Spleen (tissue), 11 donors: Measurements from ENCODE around the gene NFIC. TPM values are rescaled to one million over a fixed set of nuclear protein-coding genes. Genes with fewer than 3 reads are reported as not detected.

Experiments used
- DNase-seq: peaks from one replicate; pipeline ENCODE4 v3.0.0-alpha.2; 2020
- H3K27ac ChIP-seq, 8 donors: fragments of 200-600 bp; sonication (generic) in 7 of 8; 1 replicate in 4 of 8; 2 replicates in 4 of 8; pipeline versions ENCODE4 v1.5.0 to v1.8.0; 2016 to 2021; ENCODE audit warnings: inconsistent platforms in 4 of 8, mild to moderate bottlenecking in 4 of 8, moderate library complexity in 1 of 8
- H3K27me3 ChIP-seq, 7 donors: fragments of 200-600 bp; sonication (generic) in 6 of 7; replicated peaks in 1 of 7; 1 replicate in 4 of 7; 2 replicates in 3 of 7; pipeline versions ENCODE4 v1.5.0 to v1.8.0; 2016 to 2021; ENCODE audit warnings: inconsistent platforms in 3 of 7, mild to moderate bottlenecking in 1 of 7
- H3K36me3 ChIP-seq, 6 donors: fragments of 200-600 bp; sonication (generic) in 5 of 6; 1 replicate in 4 of 6; 2 replicates in 2 of 6; pipeline versions ENCODE4 v1.5.0 to v1.8.0; 2016 to 2021; ENCODE audit warnings: inconsistent platforms in 2 of 6
- H3K4me1 ChIP-seq, 6 donors: fragments of 200-600 bp; sonication (generic) in 5 of 6; 1 replicate in 3 of 6; 2 replicates in 3 of 6; pipeline versions ENCODE4 v1.5.0 to v1.8.0; 2016 to 2021; ENCODE audit warnings: inconsistent platforms in 3 of 6
- H3K4me3 ChIP-seq, 8 donors: fragments of 200-600 bp; sonication (generic) in 7 of 8; 1 replicate in 4 of 8; 2 replicates in 4 of 8; pipeline versions ENCODE4 v1.5.0 to v1.8.0; 2016 to 2021; ENCODE audit warnings: inconsistent platforms in 4 of 8, mild to moderate bottlenecking in 4 of 8, moderate library complexity in 2 of 8
- H3K9me3 ChIP-seq, 8 donors: fragments of 200-600 bp; sonication (generic) in 7 of 8; 1 replicate in 4 of 8; 2 replicates in 4 of 8; pipeline versions ENCODE4 v1.5.0 to v1.8.0; 2016 to 2021; ENCODE audit warnings: inconsistent platforms in 4 of 8
- POLR2A ChIP-seq, 3 donors: fragments of 450-650 bp; IDR thresholded peaks; one replicate each; pipeline ENCODE4 v1.5.1; 2017; ENCODE audit warnings: antibody characterized with exemption in 3 of 3, mild to moderate bottlenecking in 1 of 3
- POLR2AphosphoS5 ChIP-seq, 3 donors: sonication (generic); formaldehyde crosslinking; IDR thresholded peaks; one replicate each; pipeline ENCODE4 v1.5.1; 2017; ENCODE audit warnings: antibody characterized with exemption in 3 of 3
- WGBS, 5 donors: extraction: QIAGEN DNeasy Blood & Tissue Kit in 3 of 5; methylation state at CpG; one replicate each; pipeline versions ENCODE4 v1.1.5 to v1.1.7; 2013 to 2018; 5-methylcytosine and 5-hydroxymethylcytosine counted together
- intact Hi-C: fragments of 100-400 bp; cut with DNase I; formaldehyde crosslinking; loops from one replicate; pipeline ENCODE4 v1.15.0; 2023; ENCODE audit warnings: low total_unique reads
- polyA plus RNA-seq, 3 donors: library from polyadenylated mRNA; stranded (reverse); fragments of 200-250 nt; gene quantifications; one replicate each; pipeline ENCODE4 v1.2.1, GENCODE V29; 2013
- total RNA-seq, 7 donors: library from RNA; depleted of rRNA in 3 of 7; stranded (reverse); fragments of >200 nt in 3 of 7; fragmentation: NEBNext Ultra II Directional in 4 of 7; extraction: Animal tissue kit (Norgen Biotek cat#: 25700) in 4 of 7; gene quantifications; one replicate each; pipeline versions ENCODE4 v1.1.0 to v1.2.1, GENCODE V29; 2016 to 2021
- TF ChIP-seq, protein P1 (sequence below), 11 experiments: fragments of 200-600 bp in 7 of 11; fragments of 450-650 bp in 4 of 11; sonication (generic) in 4 of 11; IDR thresholded peaks in 8 of 11; conservative IDR thresholded peaks in 3 of 11; 1 replicate in 7 of 11; 2 replicates in 4 of 11; pipeline versions ENCODE4 v1.4.0 to v1.8.0; 2016 to 2021; ENCODE audit warnings: antibody characterized with exemption in 11 of 11, inconsistent platforms in 4 of 11, mild to moderate bottlenecking in 1 of 11
- donor health status: healthy with polysubstance abuse.
- donor health status: DM: no; HTN: no; CAD: no; lungs with moderate emphysema.
- donor health status: DM: no; HTN: no; CAD: no.
- donor health status: Bipolar disorder and iron deficiency.
- donor health status: healthy.
- donor health status: DM: no; HTN: no; CAD: no.
- donor health status: DM: yes; HTN: yes; CAD: no.

The NFIC gene
- total and polyA plus RNA-seq, 10 donors = 4.1 to 125 (median 74.4) TPM

DNA sequence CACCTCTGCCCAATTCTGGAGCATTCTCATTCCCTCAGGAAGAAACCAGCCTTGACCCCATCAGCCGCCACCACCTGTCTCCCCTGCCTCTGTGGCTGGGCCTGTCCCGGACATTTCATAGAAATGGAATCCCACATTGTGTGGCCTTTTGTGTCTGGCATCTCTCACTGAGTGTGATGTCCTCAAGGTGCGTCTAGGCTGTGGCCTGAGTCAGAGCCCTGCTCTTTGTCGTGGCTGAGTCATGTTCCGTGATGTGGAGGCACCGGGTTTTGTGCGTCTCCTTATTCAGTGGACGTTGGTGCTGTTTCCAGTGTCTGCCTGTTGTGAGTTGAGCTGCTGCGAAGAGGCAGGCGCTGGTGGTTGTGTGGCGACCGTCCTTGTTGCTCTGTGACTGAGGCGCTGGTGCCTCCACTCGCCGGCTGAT lies 143.2 kb downstream of the NFIC start:
- 81 to 95% (median 90%) methylated on average over 12 to 15 of the region's 15 CpGs for WGBS, 5 donors

DNA sequence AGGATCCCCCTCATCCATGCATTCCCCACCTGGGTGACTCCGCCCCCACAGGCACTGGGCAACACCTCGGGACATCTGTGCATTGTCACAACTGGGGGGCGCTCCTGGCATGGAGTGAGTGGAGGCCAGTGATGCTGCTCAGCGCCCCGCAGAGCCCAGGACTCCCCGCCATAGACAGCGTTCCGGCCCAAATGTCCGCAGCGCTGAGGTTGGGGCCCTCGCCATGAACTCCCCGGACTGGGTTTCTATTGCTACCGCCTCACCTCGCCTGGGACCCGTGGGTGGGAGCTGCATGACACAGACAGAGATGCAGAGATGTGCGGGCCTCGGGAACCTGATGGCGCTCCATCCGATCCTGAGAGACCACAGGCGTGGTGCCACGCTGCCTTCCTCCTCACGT lies 144.3 kb downstream of the NFIC start:
- H3K36me3 ChIP-seq = peaks cover 0 to 70% (median 5%) of the 10 kb centered on the region in 6 donors
- intact Hi-C loops = no loop called here

More for the DNA sequence above, 143.2 kb downstream of the NFIC start:
- no peaks in the 10 kb centered on the region for H3K9me3 ChIP-seq
- TF ChIP-seq POLR2AphosphoS5 (IDR thresholded peaks at IDR 0.05) (no peak), POLR2A (IDR thresholded peaks at IDR 0.05) (no peak)
- TF ChIP-seq, protein P1, sequence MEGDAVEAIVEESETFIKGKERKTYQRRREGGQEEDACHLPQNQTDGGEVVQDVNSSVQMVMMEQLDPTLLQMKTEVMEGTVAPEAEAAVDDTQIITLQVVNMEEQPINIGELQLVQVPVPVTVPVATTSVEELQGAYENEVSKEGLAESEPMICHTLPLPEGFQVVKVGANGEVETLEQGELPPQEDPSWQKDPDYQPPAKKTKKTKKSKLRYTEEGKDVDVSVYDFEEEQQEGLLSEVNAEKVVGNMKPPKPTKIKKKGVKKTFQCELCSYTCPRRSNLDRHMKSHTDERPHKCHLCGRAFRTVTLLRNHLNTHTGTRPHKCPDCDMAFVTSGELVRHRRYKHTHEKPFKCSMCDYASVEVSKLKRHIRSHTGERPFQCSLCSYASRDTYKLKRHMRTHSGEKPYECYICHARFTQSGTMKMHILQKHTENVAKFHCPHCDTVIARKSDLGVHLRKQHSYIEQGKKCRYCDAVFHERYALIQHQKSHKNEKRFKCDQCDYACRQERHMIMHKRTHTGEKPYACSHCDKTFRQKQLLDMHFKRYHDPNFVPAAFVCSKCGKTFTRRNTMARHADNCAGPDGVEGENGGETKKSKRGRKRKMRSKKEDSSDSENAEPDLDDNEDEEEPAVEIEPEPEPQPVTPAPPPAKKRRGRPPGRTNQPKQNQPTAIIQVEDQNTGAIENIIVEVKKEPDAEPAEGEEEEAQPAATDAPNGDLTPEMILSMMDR (IDR thresholded peaks at IDR 0.05 in 8 of 11, conservative IDR thresholded peaks at IDR 0.05 in 3 of 11) = no peak
- H3K36me3 ChIP-seq = peaks cover 0 to 65% (median 5%) of the 10 kb centered on the region in 6 donors
- no peak overlapping the region for H3K27ac ChIP-seq
- no peak overlapping the region for H3K4me3 ChIP-seq
- no peaks in the 10 kb centered on the region for H3K27me3 ChIP-seq
- H3K4me1 ChIP-seq = peaks cover 7 to 93% (median 56%) of the 10 kb centered on the region in 6 donors
- no peak for DNase-seq
- intact Hi-C loops = no loop called here

DNA sequence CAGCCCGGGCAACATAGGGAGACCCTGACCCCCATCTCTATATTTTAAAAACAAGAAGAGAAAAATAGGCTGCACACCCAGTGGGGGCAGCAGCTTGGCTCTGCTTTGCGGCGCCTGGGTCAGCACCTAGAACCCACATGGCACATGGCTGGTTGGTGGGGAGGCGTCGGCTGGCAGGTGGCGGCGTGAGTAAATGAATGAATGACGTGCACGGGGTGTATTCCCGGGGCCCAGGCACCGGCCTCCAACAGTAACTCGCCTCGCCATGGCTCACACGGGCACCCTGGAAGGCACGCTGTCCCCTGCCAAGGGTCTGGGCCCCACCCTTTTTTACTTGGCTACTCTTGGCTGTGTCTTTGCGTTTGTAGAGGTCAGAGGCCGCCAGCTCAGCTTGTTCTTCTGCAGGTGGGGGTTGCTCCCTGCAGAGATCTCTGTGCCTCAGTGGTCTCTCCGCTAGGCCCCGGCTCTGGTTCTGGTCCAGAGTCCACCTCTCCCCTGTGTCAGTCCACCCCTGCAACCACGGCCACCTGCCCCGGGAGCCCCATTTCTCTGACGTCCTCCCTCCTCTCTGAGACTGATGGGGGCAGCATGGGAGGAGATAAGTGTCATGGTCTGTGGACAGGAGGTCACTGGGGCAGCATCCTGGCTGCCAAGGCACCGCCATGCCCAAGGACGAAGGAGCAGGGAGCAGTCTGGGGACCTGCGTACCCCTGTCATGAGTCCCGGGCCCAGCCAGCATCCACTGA lies 145.3 kb downstream of the NFIC start:
- Histone ChIP-seq H3K4me1 (peaks cover 18 to 100% (median 58%) of the 10 kb centered on the region in 6 donors), H3K27ac (no peak overlapping the region), H3K4me3 (no peak overlapping the region), H3K27me3 (no peaks in the 10 kb centered on the region), H3K9me3 (no peaks in the 10 kb centered on the region), H3K36me3 (peaks cover 0 to 70% (median 5%) of the 10 kb centered on the region in 6 donors)
- WGBS, 5 donors = 87 to 93% (median 91%) methylated on average over 22 to 26 of the region's 26 CpGs
- TF ChIP-seq, protein P1 (IDR thresholded peaks at IDR 0.05 in 8 of 11, conservative IDR thresholded peaks at IDR 0.05 in 3 of 11) = no peak
- TF ChIP-seq POLR2AphosphoS5 (IDR thresholded peaks at IDR 0.05) (no peak), POLR2A (IDR thresholded peaks at IDR 0.05) (no peak)
- intact Hi-C loops = no loop called here
- DNase-seq = no peak

More for the DNA sequence above, 144.3 kb downstream of the NFIC start:
- H3K9me3 ChIP-seq = no peaks in the 10 kb centered on the region
- TF ChIP-seq, protein P1 (IDR thresholded peaks at IDR 0.05 in 8 of 11, conservative IDR thresholded peaks at IDR 0.05 in 3 of 11) = no peak
- peaks cover 8 to 93% (median 51%) of the 10 kb centered on the region in 6 donors for H3K4me1 ChIP-seq
- H3K4me3 ChIP-seq = no peak overlapping the region
- WGBS, 5 donors = 88 to 93% (median 92%) methylated on average over 15 to 22 of the region's 22 CpGs
- DNase-seq = peak; percentile 69
- no peak overlapping the region for H3K27ac ChIP-seq
- no peaks in the 10 kb centered on the region for H3K27me3 ChIP-seq

DNA sequence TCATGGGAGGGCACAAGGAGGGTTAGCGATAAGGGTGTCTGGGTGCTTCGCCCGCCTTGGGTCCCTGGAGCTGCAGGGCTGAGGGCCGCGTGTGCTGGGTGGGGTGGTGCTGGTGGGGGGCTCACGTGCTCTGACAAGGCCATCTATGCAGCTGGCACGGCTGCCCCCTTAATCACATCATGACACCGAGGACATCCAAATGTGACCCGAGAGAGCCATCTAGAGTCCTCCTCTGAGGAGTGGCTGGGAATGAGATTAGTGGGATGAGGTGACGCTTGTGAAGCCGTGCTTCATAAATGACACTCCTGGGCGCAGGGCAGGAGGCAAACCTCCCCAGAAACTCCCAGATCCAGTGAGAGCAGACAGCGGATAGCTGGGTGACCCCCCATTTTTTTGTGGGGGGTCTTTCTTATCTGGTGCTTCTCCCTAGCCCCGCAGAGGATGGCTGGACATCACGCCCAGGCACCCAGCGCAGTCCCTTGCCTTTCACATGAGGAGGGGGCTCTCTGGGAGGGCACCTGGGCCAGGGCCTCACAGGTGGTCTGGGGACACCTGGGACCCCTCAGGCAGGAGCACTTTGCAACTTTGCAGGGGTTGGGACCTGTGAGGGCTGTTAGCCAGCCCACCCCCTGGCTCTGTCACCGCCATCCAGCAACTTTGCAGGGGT lies 146.3 kb downstream of the NFIC start:
- H3K4me1 ChIP-seq = peaks cover 21 to 100% (median 58%) of the 10 kb centered on the region in 6 donors
- peaks cover 0 to 70% (median 5%) of the 10 kb centered on the region in 6 donors for H3K36me3 ChIP-seq
- intact Hi-C loops = no loop called here
- no peak overlapping the region for H3K4me3 ChIP-seq
- H3K27ac ChIP-seq = no peak overlapping the region
- H3K27me3 ChIP-seq = no peaks in the 10 kb centered on the region
- WGBS, 5 donors = 92 to 95% (median 94%) methylated on average over 13 to 17 of the region's 17 CpGs
- DNase-seq = no peak
- TF ChIP-seq POLR2A (IDR thresholded peaks at IDR 0.05) = no peak
- TF ChIP-seq POLR2AphosphoS5 (IDR thresholded peaks at IDR 0.05) = no peak
- TF ChIP-seq, protein P1 (IDR thresholded peaks at IDR 0.05 in 8 of 11, conservative IDR thresholded peaks at IDR 0.05 in 3 of 11) = no peak
- H3K9me3 ChIP-seq = no peaks in the 10 kb centered on the region
